PFSK-1 (cell line): ENCODE measurements around the gene TGFBR1.

Source experiments
- POLR2AphosphoS5 ChIP-seq: IDR thresholded peaks from 2 replicates; pipeline ENCODE4 v1.6.1; 2012; ENCODE audit warnings: low read depth, mild to moderate bottlenecking, control low read depth, low read length, moderate library complexity
- REST ChIP-seq, 2 experiments: IDR thresholded peaks; 2 replicates each; pipeline versions ENCODE4 v1.6.1 to v1.8.0; 2011 to 2012; ENCODE audit warnings: low read depth in 2 of 2, low read length in 2 of 2, control low read depth in 1 of 2, inconsistent platforms in 1 of 2, mild to moderate bottlenecking in 1 of 2, moderate library complexity in 1 of 2; ENCODE audit not compliant: insufficient read depth in 1 of 2
- SIN3A ChIP-seq: IDR thresholded peaks from 2 replicates; pipeline ENCODE4 v1.6.1; 2012; ENCODE audit warnings: mild to moderate bottlenecking, low read length, moderate library complexity, borderline replicate concordance; ENCODE audit not compliant: insufficient read depth

- TF ChIP-seq REST (IDR thresholded peaks at IDR 0.05; ENCODE audit: insufficient read depth in 1 of 2, low read depth in 2 of 2, low read length in 2 of 2), result 0 out of 4 replicates have a peak, but pooled peaks of 1 of the 2 experiments have one; percentile 53
- TF ChIP-seq POLR2AphosphoS5, result no peak
- TF ChIP-seq SIN3A, result 0 out of 2 replicates have a peak, but pooled peaks have one; percentile 60
These were observed 65.3 kb downstream of the TGFBR1 start for GRCh38 chr9:99169982-99170761.
